Measurements from ENCODE around the gene SNX4.

SNX4 gene
- long read RNA-seq, transcript SNX4-203 (13 exons, 1,308 nt) = minor isoform, 10 of 540 reads
- long read RNA-seq, transcript SNX4-201 (14 exons, 2,513 nt) = major isoform, 476 of 540 reads
- long read RNA-seq, partial matches to known transcripts = 10 of 540 reads
- long read RNA-seq, other reads (novel, unspliced or antisense) = 44 of 540 reads

DNA sequence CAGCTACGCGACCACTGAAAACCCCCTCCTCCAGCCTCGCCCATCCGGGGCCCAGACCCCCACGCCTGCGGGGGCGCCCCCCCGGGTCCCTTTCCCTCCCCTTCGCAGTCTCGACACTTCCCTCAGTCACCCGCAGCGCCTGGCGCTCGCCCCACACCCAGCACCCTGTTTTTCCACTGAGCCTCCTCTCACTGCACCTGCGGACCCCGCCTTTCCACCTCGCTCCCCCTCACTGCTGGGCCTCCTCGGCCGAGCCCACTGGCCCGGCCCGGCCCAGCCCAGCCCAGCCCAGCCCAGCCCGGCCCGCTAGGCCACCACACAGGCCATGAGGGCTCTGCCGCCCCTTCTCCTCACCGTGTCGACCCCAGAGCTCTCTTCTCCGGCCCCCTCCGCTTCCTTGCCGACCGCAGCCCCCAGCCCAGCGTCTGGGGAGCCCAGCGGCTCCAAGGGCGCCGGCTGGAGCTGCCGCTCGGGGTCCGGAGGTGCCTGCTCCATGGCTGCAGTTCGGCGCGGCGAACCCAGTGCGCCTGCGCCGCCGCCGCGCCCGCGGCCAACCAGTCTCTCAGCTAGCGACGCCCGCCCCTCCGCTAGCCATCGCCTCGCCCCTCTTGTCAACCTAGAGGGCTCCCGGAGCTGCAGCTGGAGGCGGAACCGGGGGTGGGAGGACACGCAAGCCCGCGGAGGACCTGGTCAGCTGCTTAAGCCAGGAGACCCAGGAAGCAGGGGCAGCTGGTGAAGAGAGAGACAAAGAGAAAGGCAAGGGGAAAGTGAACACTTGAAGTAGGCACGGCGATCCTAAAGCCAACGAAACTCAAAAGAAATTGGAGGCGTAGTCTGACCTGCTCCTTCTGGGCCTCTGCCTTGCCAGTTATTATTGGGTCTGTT is at the start of gene SNX4:
TSS of gene SNX4 (minus strand) at position 525 of the 885 bp plus-strand sequence. CDS start at position 495, 30 bp downstream.
- Histone ChIP-seq H3K4me3 (replicated peaks; ENCODE audit: insufficient read depth, low read length) (peak within 1 kb of the TSS; percentile 85), H3K27ac (replicated peaks) (peak within 1 kb of the TSS; percentile 90), H3K27me3 (ENCODE audit: insufficient read depth, poor library complexity, severe bottlenecking) (no peaks in the 10 kb centered on the region)
- TF ChIP-seq POLR2AphosphoS5 (IDR thresholded peaks at IDR 0.05; ENCODE audit: low read depth) = peak; percentile 64
- TF ChIP-seq, protein P1, sequence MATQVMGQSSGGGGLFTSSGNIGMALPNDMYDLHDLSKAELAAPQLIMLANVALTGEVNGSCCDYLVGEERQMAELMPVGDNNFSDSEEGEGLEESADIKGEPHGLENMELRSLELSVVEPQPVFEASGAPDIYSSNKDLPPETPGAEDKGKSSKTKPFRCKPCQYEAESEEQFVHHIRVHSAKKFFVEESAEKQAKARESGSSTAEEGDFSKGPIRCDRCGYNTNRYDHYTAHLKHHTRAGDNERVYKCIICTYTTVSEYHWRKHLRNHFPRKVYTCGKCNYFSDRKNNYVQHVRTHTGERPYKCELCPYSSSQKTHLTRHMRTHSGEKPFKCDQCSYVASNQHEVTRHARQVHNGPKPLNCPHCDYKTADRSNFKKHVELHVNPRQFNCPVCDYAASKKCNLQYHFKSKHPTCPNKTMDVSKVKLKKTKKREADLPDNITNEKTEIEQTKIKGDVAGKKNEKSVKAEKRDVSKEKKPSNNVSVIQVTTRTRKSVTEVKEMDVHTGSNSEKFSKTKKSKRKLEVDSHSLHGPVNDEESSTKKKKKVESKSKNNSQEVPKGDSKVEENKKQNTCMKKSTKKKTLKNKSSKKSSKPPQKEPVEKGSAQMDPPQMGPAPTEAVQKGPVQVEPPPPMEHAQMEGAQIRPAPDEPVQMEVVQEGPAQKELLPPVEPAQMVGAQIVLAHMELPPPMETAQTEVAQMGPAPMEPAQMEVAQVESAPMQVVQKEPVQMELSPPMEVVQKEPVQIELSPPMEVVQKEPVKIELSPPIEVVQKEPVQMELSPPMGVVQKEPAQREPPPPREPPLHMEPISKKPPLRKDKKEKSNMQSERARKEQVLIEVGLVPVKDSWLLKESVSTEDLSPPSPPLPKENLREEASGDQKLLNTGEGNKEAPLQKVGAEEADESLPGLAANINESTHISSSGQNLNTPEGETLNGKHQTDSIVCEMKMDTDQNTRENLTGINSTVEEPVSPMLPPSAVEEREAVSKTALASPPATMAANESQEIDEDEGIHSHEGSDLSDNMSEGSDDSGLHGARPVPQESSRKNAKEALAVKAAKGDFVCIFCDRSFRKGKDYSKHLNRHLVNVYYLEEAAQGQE (IDR thresholded peaks at IDR 0.05; ENCODE audit: insufficient replicate concordance, low read depth) = no peak
- TF ChIP-seq, protein P2, sequence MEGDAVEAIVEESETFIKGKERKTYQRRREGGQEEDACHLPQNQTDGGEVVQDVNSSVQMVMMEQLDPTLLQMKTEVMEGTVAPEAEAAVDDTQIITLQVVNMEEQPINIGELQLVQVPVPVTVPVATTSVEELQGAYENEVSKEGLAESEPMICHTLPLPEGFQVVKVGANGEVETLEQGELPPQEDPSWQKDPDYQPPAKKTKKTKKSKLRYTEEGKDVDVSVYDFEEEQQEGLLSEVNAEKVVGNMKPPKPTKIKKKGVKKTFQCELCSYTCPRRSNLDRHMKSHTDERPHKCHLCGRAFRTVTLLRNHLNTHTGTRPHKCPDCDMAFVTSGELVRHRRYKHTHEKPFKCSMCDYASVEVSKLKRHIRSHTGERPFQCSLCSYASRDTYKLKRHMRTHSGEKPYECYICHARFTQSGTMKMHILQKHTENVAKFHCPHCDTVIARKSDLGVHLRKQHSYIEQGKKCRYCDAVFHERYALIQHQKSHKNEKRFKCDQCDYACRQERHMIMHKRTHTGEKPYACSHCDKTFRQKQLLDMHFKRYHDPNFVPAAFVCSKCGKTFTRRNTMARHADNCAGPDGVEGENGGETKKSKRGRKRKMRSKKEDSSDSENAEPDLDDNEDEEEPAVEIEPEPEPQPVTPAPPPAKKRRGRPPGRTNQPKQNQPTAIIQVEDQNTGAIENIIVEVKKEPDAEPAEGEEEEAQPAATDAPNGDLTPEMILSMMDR (IDR thresholded peaks at IDR 0.05; ENCODE audit: insufficient read depth, low read length) = no peak
- DNase-seq (ENCODE audit: low read depth in 1 of 2, low spot score in 1 of 2) = peak; percentile 84 to 91

DNA sequence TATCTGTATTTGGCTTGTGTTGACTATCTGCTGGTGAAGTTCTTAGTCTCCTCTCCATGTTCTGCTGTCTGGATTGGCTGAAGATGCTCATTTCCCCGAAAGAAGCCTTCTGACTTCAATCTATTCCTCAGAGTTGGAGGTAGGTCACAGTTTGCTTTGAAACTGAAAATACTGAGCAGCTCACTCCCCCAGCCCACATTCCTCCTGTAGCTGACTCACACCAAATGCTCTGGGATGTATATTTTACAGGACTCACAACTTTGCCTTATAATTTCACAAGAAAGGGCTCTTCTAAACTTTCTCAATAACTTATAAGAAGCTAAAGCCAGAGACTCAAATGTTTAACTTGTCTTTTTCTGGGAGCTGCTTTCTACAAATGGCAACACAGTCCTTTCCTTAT is 36.3 kb upstream of the SNX4 start:
- Histone ChIP-seq H3K27me3 (ENCODE audit: insufficient read depth, poor library complexity, severe bottlenecking) (no peaks in the 10 kb centered on the region), H3K4me3 (replicated peaks; ENCODE audit: insufficient read depth, low read length) (no peak overlapping the region), H3K27ac (replicated peaks) (no peak overlapping the region)
- DNase-seq (ENCODE audit: low read depth in 1 of 2, low spot score in 1 of 2) = no peak
- TF ChIP-seq SPI1 (IDR thresholded peaks at IDR 0.05; ENCODE audit: borderline replicate concordance, low read depth) = no peak
- TF ChIP-seq, protein P1 (IDR thresholded peaks at IDR 0.05; ENCODE audit: insufficient replicate concordance, low read depth) = no peak
- TF ChIP-seq POLR2AphosphoS5 (IDR thresholded peaks at IDR 0.05; ENCODE audit: low read depth) = no peak
- no peak for TF ChIP-seq GABPA (IDR thresholded peaks at IDR 0.05; ENCODE audit: low read depth)
- TF ChIP-seq, protein P2 (IDR thresholded peaks at IDR 0.05; ENCODE audit: insufficient read depth, low read length) = no peak

DNA sequence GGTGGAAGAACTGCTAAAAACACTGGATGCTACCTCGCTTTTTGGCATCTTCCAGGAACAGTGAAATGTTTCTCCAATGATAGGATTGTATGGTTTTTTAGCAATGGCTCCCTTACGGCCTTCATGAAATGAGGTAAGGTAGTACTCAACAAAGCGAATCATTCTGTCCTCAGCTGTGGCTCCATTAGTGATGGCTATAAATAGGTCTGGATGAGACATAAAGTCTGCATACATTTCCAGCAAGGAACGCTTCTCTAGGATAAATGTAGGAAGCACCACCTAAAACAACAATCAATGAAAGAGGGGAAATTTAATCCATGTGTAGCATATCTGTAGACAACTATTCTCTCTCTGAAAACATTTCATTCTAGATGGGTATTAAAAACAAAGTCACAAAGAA is 32.4 kb upstream of the SNX4 start:
- H3K27me3 ChIP-seq (ENCODE audit: insufficient read depth, poor library complexity, severe bottlenecking) = no peaks in the 10 kb centered on the region
- DNase-seq (ENCODE audit: low read depth in 1 of 2, low spot score in 1 of 2) = no peak
- no peak overlapping the region for H3K27ac ChIP-seq (replicated peaks)
- TF ChIP-seq SPI1 (IDR thresholded peaks at IDR 0.05; ENCODE audit: borderline replicate concordance, low read depth) (no peak), GABPA (IDR thresholded peaks at IDR 0.05; ENCODE audit: low read depth) (no peak), POLR2AphosphoS5 (IDR thresholded peaks at IDR 0.05; ENCODE audit: low read depth) (no peak)
- TF ChIP-seq, protein P2 (IDR thresholded peaks at IDR 0.05; ENCODE audit: insufficient read depth, low read length) = no peak
- TF ChIP-seq, protein P1 (IDR thresholded peaks at IDR 0.05; ENCODE audit: insufficient replicate concordance, low read depth) = no peak
- no peak overlapping the region for H3K4me3 ChIP-seq (replicated peaks; ENCODE audit: insufficient read depth, low read length)
